Stomach (tissue), 4 donors: ENCODE measurements around the gene SCFD2.

ENCODE experiments used
- EP300 ChIP-seq: sonication (generic); formaldehyde crosslinking; IDR thresholded peaks from one replicate; pipeline ENCODE4 v1.6.1; 2017; ENCODE audit warnings: antibody characterized with exemption
- POLR2A ChIP-seq, 4 donors: fragments of 450-650 bp; IDR thresholded peaks; one replicate each; pipeline ENCODE4 v1.6.1; 2016; ENCODE audit warnings: antibody characterized with exemption in 4 of 4, control low read depth in 2 of 4, mild to moderate bottlenecking in 1 of 4, moderate library complexity in 1 of 4
- POLR2AphosphoS5 ChIP-seq, 3 donors: sonication (generic); formaldehyde crosslinking; IDR thresholded peaks; one replicate each; pipeline ENCODE4 v1.6.1; 2016; ENCODE audit warnings: antibody characterized with exemption in 3 of 3
- TF ChIP-seq, protein P1 (sequence below), 7 experiments: fragments of 450-650 bp in 4 of 7; fragments of 200-600 bp in 3 of 7; sonication (generic) in 3 of 7; IDR thresholded peaks; one replicate each; pipeline ENCODE4 v1.5.1; 2016 to 2019; ENCODE audit warnings: antibody characterized with exemption in 7 of 7, control low read depth in 2 of 7, mild to moderate bottlenecking in 1 of 7

GRCh38 chr4:52996261-52997131 lies 369.4 kb downstream of the SCFD2 start:
- no peak for TF ChIP-seq POLR2A (IDR thresholded peaks at IDR 0.05)
- TF ChIP-seq, protein P1, sequence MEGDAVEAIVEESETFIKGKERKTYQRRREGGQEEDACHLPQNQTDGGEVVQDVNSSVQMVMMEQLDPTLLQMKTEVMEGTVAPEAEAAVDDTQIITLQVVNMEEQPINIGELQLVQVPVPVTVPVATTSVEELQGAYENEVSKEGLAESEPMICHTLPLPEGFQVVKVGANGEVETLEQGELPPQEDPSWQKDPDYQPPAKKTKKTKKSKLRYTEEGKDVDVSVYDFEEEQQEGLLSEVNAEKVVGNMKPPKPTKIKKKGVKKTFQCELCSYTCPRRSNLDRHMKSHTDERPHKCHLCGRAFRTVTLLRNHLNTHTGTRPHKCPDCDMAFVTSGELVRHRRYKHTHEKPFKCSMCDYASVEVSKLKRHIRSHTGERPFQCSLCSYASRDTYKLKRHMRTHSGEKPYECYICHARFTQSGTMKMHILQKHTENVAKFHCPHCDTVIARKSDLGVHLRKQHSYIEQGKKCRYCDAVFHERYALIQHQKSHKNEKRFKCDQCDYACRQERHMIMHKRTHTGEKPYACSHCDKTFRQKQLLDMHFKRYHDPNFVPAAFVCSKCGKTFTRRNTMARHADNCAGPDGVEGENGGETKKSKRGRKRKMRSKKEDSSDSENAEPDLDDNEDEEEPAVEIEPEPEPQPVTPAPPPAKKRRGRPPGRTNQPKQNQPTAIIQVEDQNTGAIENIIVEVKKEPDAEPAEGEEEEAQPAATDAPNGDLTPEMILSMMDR (IDR thresholded peaks at IDR 0.05): no peak
- peak; percentile 17 for TF ChIP-seq EP300
- peak in 2 of 3 donors; percentile 51 to 59 for TF ChIP-seq POLR2AphosphoS5 (IDR thresholded peaks at IDR 0.05)
